HG02759 (cell line): Measurements from ENCODE around the gene TEX19.

Experiments used
- ATAC-seq: cut with Tn5 transposase; IDR thresholded peaks from one replicate; pipeline ENCODE4 v1.9.1; 2021; ENCODE audit warnings: mild to moderate bottlenecking, moderate library complexity; ENCODE audit not compliant: unreplicated experiment

TEX19 gene, protein sequence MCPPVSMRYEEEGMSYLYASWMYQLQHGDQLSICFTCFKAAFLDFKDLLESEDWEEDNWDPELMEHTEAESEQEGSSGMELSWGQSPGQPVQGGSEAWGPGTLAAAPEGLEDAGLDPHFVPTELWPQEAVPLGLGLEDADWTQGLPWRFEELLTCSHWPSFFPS

DNA sequence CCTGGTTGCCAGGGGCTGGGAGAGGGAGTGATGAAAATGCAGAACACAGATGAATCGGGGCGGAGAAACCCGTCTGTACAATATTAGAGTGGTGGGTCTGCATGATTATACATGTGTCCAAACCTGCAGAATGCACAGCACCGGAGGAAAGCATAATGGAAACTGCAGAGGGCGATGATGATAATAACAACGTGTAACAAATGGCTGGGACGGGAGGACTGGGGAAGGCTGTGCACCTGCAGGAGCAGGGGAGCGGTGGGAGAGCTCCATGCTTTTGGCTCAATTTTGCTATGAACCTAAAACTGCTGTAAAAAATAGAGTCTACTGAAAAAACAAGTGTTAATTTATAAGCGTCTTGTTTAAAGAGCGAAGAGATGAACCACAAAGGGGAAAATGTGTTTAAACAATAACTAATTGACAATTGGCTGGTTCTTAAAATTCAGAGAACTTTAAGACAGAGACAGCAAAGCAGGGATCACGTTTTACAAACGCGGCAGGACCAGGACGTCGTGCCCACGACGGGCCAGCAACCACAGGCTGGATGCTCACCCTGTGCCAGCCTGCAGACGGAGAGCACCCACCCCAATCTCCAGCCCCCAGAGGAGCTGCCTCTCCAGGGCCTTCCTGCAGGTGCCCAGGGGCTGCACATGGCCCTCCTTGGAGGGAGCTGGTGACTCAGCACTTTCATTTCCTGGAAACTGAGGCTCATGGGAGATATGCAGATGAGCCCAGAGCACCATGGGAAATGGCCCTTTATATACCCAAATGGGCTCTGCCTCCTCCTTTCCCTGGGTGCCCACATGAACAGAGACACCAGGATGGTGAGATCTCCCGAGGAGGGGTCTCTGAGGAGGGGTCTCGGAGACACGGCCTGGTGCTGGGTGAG lies at the start of gene TEX19:
Gene TEX19, plus strand, starts transcription at position 783 of the 886 bp plus-strand sequence. CDS start 2,904 bp downstream, outside the sequence.
- ATAC-seq = no peak

- ATAC-seq = no peak
Measured at GRCh38 chr17:82309656-82310570, 49.1 kb upstream of the TEX19 start.

DNA sequence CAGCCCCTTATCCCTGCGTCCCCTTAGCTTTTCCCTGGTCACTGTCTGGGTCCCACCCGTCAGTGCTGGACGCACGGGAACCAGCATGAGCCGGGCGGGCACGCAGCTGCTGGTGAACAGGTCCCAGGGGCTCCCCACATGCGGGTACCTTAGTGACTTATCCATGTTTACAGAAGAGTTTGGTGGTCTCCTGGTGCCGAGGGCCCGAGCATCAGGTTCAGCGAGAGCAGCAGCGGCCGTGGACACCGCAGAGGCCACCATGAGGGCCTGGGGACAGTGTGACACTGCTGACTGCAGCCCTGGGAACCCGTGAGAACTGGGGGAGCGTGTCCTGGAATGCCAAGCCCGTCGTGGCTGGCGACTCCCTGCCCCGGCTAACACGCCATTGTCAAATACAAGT lies 48.2 kb upstream of the TEX19 start:
- ATAC-seq = no peak

DNA sequence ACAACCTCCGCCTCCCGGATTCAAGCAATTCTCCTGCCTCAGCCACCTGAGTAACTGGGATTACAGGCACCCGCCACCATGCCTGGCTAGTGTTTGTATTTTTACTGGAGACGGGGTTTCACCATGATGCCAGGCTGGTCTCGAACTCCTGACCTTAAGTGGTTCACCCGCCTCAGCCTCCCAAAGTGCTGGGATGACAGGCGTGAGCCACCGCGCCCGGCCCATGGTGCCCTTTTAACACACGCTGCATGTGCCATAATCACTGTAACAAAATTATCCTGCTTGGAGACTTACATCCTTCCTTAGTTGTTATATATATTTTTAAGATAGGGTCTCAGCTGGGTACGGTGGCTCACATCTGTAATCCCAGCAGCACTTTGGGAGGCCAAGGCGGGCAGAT lies 47.1 kb upstream of the TEX19 start:
- ATAC-seq = no peak

DNA sequence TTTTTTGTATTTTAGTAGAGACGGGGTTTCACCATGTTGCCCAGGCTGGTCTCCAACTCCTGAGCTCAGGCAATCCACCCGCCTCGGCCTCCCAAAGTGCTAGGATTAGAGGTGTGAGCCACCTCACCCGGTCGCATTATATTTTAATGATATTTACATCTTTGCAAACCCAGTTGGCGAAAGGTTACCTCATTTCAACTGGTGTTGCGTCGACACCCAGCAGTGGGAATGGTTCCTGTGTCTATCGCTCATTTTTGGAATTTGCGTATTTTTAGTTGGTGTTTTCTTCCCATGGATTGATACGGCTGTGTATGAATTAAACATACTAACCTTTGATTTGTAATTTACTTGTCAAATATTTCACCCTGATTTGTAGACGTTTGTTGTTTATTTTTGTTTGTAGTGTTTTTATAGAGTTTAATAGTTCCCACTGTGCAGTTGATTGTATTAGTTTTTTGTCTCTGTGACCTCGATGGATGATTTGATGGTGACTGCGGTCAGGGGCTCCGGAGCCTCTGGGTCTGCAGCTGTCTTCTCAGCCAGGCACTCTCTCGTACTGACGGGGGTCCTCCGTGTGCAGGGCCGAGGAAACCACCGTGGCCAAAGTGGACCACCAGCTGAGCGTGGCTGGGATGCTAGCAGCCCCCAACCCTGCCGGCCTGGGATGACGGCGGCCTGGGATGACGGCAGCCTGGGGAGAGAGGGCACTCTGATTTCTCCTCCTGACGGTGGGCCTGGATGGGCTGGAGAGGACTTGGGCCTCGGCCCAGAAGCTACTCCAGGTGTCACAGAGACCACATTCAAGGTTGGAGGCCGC lies 45.6 kb upstream of the TEX19 start:
- no peak for ATAC-seq

- ATAC-seq = no peak
Measured at GRCh38 chr17:82314012-82314726, 44.9 kb upstream of the TEX19 start.

DNA sequence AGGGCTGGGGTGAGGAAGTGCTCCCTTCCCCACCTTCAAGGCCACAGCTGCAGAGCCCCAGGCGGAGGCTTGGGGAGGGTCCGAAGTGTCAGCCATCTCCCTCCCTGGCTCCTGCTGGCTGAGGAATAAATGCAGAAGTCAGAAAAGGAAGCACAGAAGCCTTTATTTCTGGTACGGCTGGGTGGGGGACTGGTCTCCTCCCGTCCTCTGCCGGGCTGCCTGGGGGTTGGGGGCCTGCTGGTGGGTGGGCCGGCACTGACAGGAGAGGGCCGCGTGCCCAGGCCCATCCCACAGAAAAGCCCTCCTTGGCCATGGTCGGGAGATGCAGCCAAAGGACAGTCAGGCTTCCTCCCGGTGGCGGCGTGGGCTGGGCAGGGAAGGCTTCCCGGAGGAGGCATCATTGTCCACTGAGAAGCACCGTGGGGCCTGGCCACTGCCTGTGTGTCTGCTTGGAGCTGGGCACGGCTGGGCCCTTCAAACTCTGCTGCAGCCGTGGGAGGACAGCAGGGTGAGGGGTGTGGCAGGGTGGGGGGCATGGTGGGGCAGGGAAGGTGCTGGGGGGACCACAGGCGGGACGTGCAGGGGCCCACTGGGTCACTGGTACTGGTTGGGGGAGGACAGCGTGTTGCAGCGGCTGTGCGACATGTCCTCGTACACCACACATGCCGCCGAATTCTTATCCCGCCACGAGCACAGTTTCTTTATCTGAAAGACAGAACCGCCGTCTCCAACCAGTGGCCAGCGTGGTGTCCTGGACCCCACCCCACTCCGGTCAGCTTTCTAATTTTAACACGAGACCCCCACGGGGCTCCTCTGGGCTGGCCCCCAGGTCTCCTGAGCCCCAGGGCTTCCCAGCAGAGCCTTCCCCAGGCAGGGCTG lies 44.1 kb upstream of the TEX19 start:
- ATAC-seq = no peak

DNA sequence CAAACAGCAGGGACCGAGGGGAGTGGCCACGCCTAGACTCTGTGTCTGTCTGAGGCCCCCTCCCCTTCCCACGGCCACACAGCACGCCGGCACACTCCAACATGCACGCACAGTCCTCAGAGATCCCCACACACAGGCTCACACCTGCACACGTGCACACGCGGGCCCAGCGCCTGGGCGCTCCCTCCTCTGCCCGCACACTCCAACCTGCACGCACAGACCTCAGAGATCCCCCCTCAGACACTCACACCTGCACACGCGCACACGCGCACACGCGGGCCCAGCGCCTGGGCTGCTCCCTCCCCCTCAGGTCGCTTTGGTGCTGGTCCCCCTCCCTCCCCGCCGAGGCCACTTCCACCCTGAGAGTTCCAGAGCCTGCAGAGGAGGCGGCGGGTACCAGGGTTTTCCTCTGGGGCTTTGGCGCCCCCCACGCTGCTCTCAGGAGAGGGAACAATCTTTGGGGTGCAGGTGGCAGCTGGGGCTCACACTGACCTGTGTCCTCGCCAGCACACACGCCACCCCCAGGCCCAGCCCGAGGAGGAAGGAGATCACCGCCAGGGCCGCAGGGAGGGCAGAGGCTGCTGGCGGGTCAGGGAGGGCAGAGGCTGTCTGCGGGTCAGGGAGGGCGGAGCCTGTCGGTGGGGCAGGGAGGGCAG lies 43.2 kb upstream of the TEX19 start:
- no peak for ATAC-seq

DNA sequence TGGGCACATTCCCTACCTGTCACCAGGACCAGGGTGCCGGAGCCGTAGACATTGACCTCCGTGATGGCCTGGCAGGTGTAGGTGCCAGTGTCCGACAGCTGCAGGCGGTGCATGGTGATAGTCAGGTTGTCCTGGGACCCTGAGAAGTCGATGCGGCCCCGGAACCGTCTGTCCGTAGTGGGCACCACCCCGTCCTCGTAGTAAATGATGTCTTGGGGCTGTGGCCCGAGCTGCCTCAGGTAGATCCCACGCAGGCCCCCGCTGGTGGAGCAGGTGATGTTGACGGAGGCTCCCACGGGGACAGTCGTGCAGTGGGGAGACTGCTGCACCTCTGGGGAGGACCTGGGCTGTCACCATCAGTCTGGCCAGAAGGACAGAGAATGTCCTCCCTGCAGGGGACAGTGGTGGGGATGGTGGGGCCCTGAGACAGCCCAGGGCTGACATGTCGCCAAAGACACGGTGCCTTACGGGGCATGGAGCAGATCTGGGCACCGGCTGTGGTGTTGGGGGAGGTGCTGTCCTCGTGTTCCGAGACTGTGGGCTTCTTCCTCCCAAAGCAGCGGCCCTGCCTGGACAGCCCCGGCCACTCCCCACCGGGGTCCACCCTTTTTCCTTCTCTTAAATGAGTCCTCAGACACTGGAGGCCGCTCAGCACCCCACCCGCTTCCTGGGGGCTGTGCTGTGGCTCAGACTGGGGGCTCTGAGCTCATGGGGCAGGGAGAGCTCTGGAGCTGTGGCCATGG lies 42.2 kb upstream of the TEX19 start:
- ATAC-seq = no peak

GRCh38 chr17:82317394-82318168 lies 41.5 kb upstream of the TEX19 start, which contains the start of gene CD7:
Gene CD7, minus strand, starts transcription at chr17:82317608. Its CDS starts 113 bp downstream, at chr17:82317495.
- ATAC-seq = no peak

GRCh38 chr17:82318169-82318498 lies 40.9 kb upstream of the TEX19 start:
- ATAC-seq = no peak

- ATAC-seq = no peak
Measured at GRCh38 chr17:82318772-82319606, 40.1 kb upstream of the TEX19 start.

DNA sequence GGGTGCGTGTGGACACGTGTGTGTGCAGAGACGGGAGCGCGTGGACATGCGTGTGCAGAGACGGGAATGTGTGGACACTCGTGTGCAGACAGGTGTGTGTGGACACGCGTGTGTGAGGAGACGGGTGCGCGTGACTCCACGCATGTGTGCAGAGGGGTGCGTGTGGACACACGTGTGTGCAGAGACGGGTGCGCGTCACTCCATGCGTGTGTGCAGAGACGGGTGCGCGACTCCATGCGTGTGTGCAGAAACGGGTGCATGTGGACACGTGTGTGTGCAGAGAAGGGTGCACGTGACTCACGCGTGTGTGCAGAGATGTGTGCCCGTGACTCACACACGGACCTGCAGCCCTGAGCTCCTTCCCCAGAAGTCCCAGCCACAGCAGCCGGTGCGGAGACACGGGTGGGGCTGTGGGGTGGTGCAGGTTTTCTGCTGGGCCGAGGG lies 39.4 kb upstream of the TEX19 start:
- ATAC-seq = no peak

DNA sequence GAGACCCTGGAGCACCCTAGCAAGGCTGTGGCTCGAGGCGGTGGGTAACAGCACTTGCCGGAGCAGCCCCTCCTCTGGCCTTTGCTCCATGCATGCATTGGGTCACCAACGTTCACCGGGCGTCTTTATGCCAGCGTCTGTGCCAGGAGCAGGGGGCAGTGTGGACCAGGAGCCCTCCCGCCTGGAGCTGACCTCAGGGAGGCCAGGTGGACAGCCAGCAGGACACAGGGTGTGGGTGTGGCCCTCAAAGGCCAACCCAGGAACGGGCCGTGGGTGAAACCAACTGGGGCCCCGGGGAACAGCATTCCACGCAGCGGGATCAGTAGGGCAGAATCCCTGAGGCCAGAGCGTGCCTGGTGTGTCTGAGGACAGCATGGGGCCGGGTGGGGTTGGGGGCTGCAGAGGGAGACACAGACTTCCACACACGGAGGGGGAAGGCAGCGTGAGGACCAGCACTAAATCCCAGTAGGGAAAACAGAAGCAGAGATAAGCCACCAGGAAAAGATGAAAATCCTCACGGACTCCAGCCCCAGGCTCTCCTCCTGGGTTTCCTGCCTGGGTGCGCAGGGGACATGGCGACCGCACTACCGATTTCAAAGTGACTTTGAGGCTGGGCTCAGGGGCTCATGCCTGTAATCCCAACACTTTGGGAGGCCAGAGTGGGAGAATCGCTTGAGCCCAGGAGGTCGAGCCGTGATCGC lies 38.8 kb upstream of the TEX19 start:
- ATAC-seq = no peak
